HL-60 (cell line): ENCODE data around the gene GPS1.

Experiments
- DNase-seq, 2 experiments: peaks; one replicate each; pipeline ENCODE4 v3.0.0-alpha.2; 2010 to 2020; ENCODE audit warnings: low read depth in 1 of 2, low spot score in 1 of 2
- H3K27ac ChIP-seq: fragments of 250-450 bp; sonication (Bioruptor Pico); replicated peaks from 2 replicates; pipeline ENCODE4 v1.5.1; 2020; ENCODE audit warnings: mild to moderate bottlenecking, moderate library complexity
- H3K27me3 ChIP-seq: fragments of 250-450 bp; sonication (Bioruptor Pico); 2 replicates; pipeline ENCODE4 v1.5.1; 2021; ENCODE audit warnings: mild to moderate bottlenecking, moderate library complexity; ENCODE audit not compliant: insufficient read depth, poor library complexity, severe bottlenecking
- H3K4me3 ChIP-seq: replicated peaks from 2 replicates; pipeline ENCODE4 v1.5.1; 2011; ENCODE audit warnings: mild to moderate bottlenecking, control low read depth, low read length; ENCODE audit not compliant: insufficient read depth
- GABPA ChIP-seq: IDR thresholded peaks from 2 replicates; pipeline ENCODE4 v1.6.1; 2012; ENCODE audit warnings: low read depth
- POLR2AphosphoS5 ChIP-seq: IDR thresholded peaks from 2 replicates; pipeline ENCODE4 v1.6.1; 2012; ENCODE audit warnings: low read depth
- REST ChIP-seq: IDR thresholded peaks from 2 replicates; pipeline ENCODE4 v1.6.1; 2012; ENCODE audit warnings: low read depth; ENCODE audit not compliant: insufficient replicate concordance
- SPI1 ChIP-seq: IDR thresholded peaks from 2 replicates; pipeline ENCODE4 v1.6.1; 2012; ENCODE audit warnings: low read depth, mild to moderate bottlenecking, borderline replicate concordance
- TF ChIP-seq, protein P1 (sequence below): IDR thresholded peaks from one replicate; pipeline ENCODE4 v1.5.1; 2011; ENCODE audit warnings: low read length, control low read depth, inconsistent platforms; ENCODE audit not compliant: insufficient read depth

The GPS1 gene

GRCh38 chr17:82089723-82090548 is 38.2 kb downstream of the GPS1 start:
- TF ChIP-seq REST (no peak), GABPA (no peak), SPI1 (no peak), POLR2AphosphoS5 (no peak)
- TF ChIP-seq, protein P1, sequence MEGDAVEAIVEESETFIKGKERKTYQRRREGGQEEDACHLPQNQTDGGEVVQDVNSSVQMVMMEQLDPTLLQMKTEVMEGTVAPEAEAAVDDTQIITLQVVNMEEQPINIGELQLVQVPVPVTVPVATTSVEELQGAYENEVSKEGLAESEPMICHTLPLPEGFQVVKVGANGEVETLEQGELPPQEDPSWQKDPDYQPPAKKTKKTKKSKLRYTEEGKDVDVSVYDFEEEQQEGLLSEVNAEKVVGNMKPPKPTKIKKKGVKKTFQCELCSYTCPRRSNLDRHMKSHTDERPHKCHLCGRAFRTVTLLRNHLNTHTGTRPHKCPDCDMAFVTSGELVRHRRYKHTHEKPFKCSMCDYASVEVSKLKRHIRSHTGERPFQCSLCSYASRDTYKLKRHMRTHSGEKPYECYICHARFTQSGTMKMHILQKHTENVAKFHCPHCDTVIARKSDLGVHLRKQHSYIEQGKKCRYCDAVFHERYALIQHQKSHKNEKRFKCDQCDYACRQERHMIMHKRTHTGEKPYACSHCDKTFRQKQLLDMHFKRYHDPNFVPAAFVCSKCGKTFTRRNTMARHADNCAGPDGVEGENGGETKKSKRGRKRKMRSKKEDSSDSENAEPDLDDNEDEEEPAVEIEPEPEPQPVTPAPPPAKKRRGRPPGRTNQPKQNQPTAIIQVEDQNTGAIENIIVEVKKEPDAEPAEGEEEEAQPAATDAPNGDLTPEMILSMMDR, result no peak
- Histone ChIP-seq H3K27me3 (no peaks in the 10 kb centered on the region), H3K4me3 (no peak overlapping the region), H3K27ac (no peak overlapping the region)
- peak in 1 of 2 experiments; percentile 25 for DNase-seq

GRCh38 chr17:82090549-82091263 is 39.0 kb downstream of the GPS1 start:
- TF ChIP-seq SPI1 (no peak), GABPA (no peak), REST (no peak), POLR2AphosphoS5 (peak; percentile 35; the same call in 1 of the 2 replicates)
- peak in 1 of 2 experiments; percentile 30 for DNase-seq
- H3K27me3 ChIP-seq, result no peaks in the 10 kb centered on the region
- no peak overlapping the region for H3K27ac ChIP-seq
- no peak overlapping the region for H3K4me3 ChIP-seq

DNA sequence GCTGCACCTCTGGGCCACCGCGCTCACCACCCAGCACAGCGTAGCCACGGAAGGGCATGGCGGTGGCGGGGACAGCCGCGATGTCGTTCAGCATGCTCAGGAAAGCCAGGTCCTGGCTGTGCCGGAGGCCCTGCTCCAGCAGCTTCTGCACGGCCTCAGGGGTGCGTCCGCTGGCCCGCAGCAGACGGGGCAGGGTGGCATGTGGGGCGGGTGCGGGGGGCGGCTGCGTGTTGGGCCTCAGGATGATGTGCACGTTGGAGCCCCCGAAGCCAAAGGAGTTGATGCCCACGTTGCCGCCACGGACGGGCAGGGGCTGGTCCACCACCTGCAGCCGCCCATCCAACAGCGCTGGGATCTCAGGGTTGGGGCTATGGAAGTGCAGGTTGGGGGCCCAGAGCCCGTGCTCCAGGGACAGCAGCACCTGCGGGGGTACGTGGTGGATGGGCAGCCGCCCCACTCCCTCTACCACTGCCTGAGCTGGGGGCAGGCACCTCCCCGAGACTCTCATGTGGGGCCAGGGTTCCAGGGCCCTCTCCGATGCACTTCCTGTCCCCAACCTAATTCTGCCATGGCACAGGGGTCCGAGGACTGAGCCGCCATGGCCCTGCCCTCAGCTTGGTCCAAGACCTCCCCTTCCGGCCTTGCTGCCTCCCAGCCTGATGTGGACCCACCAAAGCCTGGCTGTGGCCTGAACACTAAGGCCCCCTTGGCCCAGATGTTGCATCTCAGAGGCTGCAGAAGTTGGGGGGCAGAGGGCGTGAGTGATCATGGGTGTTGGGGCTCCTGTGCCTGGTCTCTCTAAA is 39.8 kb downstream of the GPS1 start:
- no peak overlapping the region for H3K27ac ChIP-seq
- peak in 1 of 2 experiments; percentile 24 for DNase-seq
- H3K4me3 ChIP-seq, result no peak overlapping the region
- peak; percentile 24 for TF ChIP-seq POLR2AphosphoS5
- TF ChIP-seq REST, result no peak
- H3K27me3 ChIP-seq, result no peaks in the 10 kb centered on the region
